NCI-H187 treated with DMSO at 0.1 percent for 48 hours (cell line): ENCODE measurements around the gene SEMA4B.
"Not testable (repeated sequence)": the region's sequence is repeated elsewhere in the genome, so short reads cannot be mapped to it uniquely, and the experiment has no call there.

Source experiments
- DNase-seq: peaks from one replicate; lab custom pipeline; 2025; lab: John Stamatoyannopoulos, UW

SEMA4B gene

DNA sequence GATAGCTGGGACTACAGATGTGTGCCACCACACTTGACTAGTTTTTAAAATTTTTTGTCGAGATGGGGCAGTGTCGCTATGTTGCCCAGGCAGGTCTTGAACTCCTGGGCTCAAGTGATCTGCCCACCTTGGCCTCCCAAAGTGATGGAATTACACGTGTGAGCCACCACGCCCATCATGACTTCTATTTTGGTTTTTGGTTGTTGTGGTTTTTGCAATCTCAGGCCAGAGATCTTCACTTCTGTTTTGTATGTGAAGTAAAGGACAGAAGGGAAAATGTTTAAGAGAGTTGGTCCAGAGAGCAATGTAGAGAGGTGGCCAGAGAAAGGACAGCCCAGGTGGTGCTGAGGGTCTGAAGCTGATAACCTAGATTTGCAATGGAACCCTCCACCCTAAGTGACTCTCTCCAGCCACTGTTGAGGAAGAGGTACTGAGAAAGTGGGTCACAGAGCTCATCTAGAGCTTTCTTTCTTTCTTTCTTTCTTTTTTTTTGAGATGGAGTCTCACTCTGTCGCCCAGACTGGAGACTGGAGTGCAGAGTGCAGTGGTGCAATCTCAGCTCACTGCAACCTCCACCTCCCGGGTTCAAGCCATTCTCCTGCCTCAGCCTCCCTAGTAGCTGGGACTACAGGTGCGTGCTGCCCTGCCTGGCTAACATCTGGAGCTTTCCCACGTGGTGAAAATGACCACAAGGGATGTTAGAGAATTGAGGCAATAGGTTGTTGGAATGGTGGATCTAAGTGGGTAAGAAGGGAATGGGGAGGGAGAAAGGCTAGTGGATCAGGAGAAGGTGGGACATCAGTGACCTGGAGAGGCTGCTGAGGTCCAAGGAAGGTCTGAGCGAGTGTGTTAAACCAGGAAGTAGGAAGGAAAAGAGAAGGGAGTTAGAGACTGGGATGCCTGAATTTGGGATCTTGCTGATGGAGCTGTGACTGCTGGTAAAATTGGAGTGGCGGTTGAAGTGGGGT lies 22.4 kb upstream of the SEMA4B start:
- no peak for DNase-seq

DNA sequence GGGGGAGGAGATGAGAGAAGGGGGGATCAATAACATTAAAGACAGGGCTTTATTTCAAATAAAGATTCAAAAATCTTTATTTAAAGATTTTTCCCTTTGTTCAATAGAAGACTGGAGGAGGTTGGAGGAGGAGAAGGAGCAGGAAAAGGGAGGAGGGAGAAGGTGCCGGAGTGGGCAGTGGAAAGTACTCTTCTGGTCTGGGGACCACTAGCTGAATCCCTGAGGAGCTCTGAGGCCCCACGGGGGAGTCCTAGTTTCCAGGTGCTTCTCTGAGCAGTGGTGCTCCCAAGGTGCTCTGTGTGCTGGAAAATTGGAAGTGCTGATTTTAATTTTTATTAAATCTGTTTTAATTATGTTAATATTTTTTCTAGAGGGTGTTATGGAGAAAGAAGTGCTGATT lies 19.4 kb upstream of the SEMA4B start:
- no peak for DNase-seq

DNA sequence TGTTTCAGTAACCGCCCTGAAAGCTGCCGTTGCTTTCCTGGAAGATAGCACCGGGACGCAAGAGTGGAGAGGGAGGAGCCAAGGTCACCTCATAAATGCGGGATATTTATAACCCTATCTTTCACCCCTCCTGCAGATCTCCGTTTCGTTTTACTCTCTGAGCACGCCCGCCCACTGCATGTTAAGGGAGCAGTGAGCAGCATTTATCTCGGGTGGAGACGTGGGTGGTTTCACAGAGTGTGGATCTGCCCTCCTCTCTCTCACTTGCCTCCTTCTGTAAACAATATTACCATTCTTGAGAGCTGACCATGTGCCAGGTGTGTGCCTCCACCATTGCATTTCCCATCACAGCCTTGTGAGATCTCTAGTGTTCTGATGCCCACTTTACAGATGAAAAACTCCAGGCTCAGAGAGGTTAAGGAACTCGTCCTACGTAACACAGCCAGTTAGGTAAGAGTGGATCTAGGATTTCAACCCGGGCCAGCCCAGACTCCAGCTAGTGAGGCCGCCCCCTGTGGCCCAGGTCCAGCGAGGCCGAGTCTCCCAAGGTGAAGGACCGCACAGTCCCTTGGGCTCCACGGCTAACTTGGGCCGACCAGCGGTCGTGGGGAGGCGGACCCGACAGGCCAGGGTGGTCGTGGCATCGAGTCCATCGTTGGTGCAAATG lies 16.9 kb upstream of the SEMA4B start:
- peak; percentile 40 for DNase-seq

DNA sequence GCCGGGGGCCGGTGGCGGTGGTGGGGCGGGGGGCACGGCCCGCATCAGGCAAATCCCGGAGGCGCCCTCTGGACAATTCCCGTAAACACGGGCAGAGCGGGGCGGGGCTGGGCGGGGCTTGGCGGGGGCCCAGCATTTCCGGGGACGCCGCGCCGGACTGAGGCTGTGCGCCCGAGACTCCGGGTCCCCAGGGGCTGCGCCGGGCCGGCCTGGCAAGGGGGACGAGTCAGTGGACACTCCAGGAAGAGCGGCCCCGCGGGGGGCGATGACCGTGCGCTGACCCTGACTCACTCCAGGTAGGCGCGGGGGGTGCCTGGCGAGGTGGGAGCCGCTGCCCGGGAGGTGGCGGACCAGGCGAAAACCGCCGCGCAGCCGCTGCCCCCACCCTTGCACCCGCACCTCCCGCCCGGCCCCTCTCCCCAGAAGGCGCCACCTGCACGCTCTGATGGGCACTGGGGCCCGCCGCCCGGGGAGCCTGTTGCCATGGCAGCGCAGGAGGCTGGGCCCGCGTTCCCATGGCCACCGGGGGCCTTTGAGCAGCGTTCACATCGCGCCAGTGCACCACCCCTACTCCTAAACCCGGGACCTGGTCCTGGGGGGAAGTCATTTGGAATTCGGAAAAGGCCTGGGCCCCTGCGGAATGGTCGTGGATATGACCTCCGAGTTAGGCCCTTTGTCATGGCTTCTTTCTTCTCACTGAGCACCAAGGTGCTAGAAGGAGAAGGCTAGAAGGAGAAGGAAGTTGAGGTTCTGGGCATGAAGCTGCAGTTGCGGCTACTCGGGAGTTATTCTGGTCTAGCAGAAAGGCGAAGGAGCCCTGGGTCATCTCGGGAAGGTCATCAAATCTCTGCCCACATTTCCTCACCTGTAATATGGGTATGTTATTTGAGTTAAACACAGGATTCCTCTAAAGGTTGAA lies 16.1 kb upstream of the SEMA4B start:
- peak; percentile 24 for DNase-seq

DNA sequence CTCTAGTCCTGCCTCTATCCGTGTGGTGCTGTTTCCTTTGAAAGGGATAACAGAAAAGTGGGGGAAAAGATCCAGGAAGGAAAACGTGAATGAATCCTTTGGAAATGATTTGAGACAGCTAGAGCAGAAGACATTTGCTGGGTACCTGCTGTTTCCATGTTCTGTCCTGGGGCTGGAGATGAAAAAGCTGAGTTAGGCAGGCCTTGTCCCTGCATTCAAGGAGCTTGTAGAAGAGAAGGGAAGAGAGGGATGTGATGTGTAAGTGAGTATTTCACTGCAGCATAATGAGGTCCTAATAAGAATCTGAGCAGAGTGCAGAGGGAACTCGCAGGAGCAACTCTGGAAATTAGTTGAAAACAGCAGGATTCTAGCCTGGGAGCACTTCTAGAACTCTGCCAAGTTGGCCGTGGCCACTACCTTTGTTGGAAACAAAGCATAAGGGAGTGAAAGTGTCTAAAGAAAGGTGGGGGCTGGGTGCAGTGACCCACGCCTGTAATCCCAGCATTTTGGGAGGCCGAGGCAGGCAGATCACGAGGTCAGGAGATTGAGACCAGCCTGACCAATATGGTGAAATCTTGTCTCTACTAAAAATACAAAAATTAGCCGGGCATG lies 13.8 kb upstream of the SEMA4B start:
- no peak for DNase-seq

DNA sequence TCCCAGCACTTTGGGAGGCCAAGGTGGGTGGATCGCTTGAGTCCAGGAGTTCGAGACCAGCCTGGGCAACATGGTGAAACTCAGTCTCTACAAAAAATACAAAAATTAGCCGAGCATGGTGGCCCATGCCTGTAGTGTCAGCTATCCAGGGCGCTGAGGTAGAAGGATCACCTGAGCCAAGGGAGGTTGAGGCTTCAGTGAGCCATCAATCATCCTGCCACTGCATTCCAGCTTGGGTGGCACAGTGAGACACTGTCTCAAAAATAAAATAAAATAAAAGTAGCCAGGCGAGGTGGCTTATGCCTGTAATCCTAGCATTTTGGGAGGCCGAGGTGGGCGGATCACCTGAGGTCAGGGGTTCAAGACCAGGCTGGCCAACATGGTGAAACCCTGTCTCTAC lies 13.1 kb upstream of the SEMA4B start:
- not testable (repeated sequence) for DNase-seq

DNA sequence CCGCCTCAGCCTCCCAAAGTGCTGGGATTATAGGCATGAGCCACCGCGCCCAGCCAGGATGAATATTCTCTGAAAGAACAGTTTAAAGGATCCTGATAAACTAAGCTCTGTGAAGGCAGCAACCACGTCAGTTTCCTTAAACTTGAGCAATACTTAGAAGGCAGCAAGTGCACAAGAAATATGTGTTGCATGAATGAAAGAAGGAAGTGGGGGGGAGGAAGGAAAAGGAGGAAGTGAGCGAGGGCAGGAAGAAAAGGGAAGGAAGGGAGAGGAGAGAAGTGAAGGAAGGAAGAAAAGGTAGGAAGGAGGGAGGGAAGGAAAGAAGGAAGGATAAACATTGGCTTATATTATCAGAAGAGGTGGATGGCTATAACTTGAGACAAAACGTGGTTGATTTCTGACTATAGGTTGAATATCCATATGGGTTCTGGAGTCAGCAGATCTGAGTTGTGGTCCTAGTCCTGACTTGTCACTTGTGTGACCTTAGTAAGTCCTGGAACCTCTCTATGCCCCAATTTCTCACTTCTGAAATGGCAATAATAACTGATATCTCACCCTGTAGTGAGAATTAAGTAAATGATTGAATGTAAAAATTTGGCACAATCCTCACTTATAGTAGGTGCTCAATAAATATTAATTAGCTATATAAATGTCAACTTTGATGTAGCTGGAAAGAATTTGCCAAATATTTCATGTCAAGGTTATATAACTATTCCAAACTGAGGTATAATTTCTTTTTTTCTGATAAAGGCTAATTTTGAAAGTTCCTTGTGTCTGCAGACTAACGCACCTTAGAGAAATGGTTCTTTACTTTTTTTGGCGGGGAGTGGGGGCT lies 12.0 kb upstream of the SEMA4B start:
- no peak for DNase-seq

DNA sequence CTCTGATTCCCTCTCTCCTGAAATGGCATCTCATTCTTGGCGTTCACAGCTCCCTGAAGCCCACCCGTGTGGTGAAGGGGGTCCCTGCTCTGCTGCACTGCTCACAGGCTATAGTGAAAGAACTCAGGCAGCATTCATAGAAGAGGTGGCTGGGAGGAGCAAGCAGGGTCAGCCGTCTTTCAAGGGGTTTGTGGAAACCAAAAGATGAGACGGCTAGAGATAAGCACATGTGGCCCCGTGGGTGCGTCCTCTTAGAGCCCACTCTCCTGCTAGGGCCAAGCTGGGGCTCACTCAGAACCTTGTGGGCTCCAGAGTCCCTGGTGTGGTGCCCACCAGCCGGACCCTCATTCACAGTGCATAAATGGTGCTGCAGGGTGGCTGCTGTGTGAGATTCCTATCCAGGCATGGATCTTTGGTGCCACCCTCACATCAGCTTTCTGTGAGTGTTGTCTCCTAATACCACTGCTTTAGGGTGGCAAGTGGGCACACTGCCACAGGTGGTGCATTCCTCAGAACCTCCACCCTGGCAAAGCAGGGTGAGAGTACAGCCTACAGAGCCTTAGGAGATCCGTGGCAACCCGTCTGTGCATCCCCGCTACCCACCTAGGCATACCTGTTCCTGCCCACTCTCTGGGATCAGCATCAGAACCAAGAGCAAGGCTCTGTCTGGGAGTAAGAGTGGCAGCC lies 11.2 kb upstream of the SEMA4B start:
- no peak for DNase-seq

DNA sequence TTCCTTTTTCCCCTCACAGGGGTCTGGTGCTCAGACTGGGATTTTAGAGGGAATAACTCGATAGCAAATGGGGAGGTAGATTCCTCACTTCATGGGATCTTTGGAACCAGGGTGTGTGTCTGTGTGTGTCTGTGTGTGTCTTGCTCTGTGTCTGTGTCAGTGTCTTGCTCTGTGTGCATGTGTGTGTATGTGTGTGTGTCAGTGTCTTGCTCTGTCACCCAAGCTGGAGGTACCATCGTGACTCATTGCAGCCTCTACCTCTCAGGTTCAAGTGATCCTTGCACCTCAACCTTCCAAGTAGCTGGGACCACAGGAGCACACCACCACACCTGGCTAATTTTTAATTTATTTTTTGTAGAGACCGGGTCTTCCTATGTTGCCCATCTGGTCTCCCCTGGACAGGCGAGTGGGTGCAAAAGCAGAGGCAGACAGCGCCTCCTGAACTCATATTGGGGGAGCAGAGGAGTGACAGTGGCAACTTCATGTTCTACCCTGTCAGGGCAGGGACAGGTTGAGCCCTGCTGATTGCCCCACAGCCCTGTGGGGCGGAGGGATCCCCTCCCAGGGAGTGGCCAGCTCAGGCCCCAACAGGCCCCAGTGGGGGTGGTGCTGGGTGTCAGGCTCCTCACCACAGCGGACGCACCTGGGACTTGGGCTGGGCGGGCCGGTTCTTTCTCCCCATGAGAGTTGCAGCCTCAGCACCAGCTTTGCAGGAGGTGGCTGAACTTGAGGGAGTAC lies 10.4 kb upstream of the SEMA4B start:
- no peak for DNase-seq

DNA sequence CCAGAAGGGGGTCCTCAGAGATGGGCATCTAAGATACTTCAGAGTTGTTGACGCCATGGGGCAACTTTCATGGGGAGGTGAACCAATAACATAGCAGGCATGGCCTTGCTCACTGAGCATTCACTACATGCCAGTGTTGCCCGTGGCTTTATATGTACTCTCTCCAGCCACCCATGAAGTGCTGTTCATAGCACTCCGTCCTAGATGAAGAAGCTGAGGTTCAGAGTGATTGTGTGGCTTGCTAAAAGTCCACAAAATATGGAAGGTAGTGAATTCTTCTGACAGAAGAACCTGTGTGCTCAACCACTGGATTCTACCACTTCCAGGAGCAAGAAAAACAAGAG lies 9.8 kb upstream of the SEMA4B start:
- DNase-seq, result no peak

DNA sequence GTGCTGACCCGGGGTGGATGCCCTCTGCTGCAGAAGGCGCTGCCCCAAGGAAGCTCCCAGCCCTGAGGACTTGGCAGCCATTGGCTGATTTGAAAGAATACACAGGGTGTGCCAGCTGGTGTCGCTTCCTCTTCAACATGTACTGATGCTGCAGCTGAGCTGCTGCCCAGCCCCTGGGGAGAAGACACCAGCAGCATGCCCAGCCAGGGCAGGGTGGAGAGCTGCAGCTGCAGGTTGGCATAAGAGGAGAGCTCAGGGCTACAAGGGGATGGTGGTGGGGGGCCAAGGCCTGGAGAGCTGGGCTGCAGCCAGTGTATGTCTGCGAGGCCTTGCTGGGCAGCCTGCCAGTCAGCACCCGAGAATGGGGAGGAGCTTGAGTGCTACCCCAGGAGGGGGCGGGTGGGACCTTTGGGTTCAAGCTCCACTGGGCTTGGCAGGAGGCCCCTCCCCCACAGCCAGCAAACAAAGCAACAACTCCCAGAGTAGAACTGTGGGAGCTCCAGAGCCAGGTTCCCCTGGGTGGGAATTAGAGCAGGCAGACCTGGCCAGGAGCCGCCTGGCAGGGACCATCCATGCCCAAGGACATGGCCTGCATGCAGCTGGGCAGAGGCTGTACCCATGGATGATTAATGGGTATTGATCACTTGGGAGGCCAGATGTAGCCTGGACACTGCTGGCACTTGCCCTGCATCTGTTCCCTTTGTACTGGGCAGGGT lies 9.2 kb upstream of the SEMA4B start:
- peak; percentile 81 for DNase-seq

DNA sequence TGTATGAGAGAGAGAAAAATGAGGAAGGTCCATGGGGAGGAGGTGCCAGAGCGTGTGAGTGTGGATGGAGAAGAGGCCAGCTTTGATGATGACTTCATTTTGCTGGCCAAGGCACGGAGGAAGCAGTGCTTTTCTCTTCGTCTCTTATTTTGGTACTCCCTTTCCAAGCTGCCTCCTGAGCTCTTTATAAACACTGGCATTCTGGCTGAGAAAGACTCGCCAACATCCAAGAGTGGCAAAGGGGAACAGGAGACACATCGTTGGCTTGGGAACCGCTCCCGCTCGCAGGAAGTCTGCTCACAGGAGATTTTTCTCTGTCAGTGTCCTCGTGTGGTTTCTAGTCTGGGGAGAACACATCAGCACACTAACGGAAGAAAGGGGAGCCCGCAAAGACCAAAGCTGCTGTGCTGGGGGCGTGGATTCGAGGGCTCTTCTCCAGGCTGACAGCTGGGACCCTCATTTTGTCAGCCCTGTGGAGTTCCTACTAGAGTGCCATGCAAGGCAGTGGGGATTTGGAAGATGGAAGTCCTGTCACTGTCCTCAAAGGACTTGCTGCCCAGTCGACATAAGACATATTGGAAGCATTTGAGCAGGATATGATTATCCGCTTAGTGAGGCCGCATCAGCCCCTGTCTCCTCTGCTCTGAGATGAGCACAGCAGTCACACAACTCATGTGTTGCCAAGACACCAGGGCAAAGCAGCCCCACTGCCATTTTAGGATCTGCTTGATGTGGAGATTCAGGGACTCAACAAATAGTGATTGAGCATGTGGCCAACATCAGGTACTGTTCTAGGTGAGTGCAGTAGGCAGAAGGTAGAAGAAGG lies 8.0 kb upstream of the SEMA4B start:
- DNase-seq, result no peak

DNA sequence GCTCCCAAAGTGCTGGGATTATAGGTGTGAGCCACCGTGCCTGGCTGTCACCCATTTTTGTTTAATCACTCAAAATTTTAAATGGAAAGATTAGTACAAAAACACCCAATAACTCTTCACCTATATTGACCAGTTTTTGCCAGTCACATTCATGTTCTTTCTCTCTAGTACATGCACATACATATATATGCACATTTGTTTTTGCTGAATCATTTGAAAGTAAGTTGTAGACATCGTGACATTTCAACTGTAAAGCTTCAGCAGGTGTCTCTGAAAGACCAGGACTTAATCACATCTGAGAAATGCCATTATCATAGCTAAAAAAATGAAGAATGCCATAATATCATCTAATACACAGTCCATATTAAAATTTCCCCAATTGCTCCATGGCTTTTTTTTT lies 6.5 kb upstream of the SEMA4B start:
- DNase-seq, result no peak

DNA sequence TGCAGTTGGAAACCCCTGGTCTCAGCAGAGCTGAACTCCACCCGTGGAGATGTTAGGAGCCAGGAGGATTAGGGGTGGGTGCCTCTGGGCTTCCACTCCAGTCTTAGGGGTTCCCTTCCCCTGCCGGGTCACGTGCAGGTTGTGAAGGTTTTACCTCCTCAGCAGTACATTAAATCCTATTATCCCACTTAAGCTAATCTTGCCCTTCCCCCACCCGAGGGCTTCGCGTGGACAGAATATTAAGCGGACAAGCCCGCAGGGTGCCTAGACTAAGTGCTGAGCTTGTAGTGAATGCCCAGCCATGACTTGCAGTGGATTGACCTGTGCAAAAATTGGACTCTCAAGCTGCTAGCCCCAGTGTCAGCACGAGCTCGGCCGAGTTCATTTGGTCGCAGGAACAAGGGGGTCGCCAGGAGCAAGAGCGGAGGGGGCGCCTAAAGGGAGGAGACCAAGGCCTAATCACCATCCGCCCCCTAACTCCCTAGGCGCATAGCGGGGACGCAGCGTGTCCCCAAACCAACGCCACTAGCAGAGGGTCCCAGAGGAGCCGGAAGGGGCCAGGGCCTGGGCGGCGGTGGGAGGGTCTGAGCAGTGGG lies 498 bp upstream of the SEMA4B start:
- no peak for DNase-seq

DNA sequence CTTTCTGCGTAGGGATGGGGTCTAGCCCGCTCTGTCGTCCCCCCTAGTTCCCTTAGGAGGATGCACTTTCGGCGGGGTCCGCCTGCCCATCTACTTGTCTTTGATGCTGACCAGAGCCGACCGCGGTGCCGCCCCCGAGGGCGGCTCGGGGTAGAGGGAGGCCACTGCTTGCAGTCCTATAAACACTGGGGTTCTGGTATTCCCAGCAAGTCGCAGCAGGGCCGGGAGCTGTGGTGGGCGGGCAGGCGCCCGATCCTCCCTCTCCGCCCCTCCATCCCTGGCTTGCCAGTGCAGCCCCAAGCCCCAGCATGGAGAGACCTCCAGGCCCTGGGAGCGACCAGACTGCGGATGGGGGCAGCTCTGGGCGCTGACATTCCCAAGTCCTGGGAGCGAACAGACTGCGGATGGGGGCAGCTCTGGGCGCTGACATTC lies 830 bp downstream of the SEMA4B start:
- no peak for DNase-seq

DNA sequence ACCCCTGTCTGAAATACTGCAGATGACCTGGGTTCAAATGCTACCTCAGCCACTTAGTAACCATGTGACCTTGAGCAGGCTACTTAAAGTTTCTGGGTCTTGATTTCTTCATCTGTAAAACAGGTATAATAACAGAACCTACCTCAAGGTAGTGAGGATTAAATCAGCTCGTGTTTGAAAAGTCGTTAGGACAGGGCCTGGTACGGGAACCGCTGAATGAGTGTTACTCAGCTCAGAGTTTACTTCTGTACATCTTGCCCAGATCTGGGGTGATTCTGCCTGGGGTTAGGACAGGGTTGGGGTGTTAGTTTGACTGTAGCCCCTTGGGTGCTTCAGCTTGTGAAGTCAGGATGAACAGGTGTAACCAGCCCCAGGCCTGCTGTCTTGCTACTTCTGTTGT lies 1.8 kb downstream of the SEMA4B start:
- no peak for DNase-seq

DNA sequence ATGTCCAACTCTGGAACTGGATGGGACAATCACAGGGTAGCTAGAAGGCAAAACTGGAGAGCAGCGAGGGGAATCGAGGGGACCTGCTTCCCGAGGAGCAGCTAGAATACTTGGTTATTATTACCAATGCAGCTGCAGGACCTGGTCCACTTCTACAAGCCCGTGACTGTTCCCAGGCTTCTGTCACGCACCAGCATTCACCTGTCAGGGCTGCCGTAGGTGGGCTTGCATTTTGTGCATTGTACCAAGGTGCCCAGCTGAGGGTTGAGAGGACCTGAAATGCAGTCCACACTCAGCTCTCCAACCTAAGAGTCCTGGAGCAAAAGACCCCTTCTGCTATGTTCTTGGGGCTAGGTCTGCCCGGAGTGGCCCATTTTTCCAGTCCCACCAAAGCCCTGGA lies 2.3 kb downstream of the SEMA4B start:
- DNase-seq, result no peak

DNA sequence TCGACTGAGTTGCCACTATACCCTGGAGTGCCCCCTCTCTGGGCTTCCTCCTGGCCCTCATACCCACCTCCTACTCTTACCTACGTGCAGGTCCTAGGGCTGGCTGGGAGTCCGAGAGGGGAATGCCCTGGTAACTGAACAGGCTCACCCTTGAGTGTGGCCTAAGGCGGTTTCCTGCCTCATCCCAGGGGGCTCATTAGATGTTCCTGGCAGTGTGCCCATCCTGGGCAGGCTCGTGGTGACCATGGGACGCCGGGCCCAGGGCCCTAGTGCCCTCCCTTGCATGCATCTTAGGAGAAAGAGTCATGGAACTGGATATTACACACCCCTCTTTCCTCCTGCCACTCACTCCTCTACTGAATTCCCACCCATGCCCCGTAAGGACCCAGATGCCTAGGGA lies 2.8 kb downstream of the SEMA4B start:
- DNase-seq, result no peak
